B cell (primary cell): ENCODE results near the gene MEA1. TPM values are rescaled to one million over a fixed set of nuclear protein-coding genes. Genes with fewer than 3 reads are reported as not detected.
A peak's percentile ranks its signal among the peaks of the same experiment; 100 is the strongest.

Experiments used
- ATAC-seq: fragments of 200-7000 bp; cut with Tn5 transposase; one replicate; pipeline ENCODE4 v1.10.0; 2021; ENCODE audit warnings: low read depth, mild to moderate bottlenecking, moderate number of reproducible peaks, moderate library complexity
- CTCF ChIA-PET: fragments of 350-600 bp; sonication (Branson Sonifier 250); formaldehyde crosslinking; loops from one replicate; lab custom pipeline; 2021; ENCODE audit warnings: antibody characterized with exemption, inconsistent platforms; lab: Charles Lee
- POLR2A ChIA-PET: fragments of 350-600 bp; sonication (Branson Sonifier 250); formaldehyde crosslinking; loops from one replicate; lab custom pipeline; 2021; ENCODE audit warnings: antibody characterized with exemption; lab: Charles Lee
- DNase-seq: peaks from one replicate; pipeline ENCODE4 v3.0.0; 2013
- H2AFZ ChIP-seq: 2 replicates; pipeline ENCODE4 v1.6.1; 2012; ENCODE audit warnings: mild to moderate bottlenecking, low read depth, low read length; ENCODE audit not compliant: insufficient read depth, poor library complexity, severe bottlenecking
- H3K27ac ChIP-seq, 2 donors: 1 replicate in 1 of 2; 2 replicates in 1 of 2; pipeline ENCODE4 v1.5.1; 2012 to 2013; ENCODE audit warnings: low read length in 2 of 2, mild to moderate bottlenecking in 2 of 2, moderate library complexity in 1 of 2
- H3K27me3 ChIP-seq, 4 experiments: fragments of 200-600 bp in 1 of 4; sonication (generic) in 1 of 4; replicated peaks in 1 of 4; 1 replicate in 2 of 4; 2 replicates in 2 of 4; pipeline versions ENCODE4 v1.6.1 to v1.7.0; 2013 to 2016; ENCODE audit warnings: low read length in 3 of 4, mild to moderate bottlenecking in 2 of 4, mixed read lengths in 1 of 4, moderate library complexity in 1 of 4; ENCODE audit not compliant: insufficient read depth in 4 of 4, control insufficient read depth in 3 of 4; ENCODE audit errors: control extremely low read depth in 1 of 4
- H3K36me3 ChIP-seq, 2 experiments: replicated peaks in 1 of 2; 1 replicate in 1 of 2; 2 replicates in 1 of 2; pipeline versions ENCODE4 v1.6.1 to v1.7.1; 2013; ENCODE audit warnings: low read length in 1 of 2; ENCODE audit not compliant: insufficient read depth in 2 of 2, control insufficient read depth in 1 of 2; ENCODE audit errors: control extremely low read depth in 1 of 2, extremely low read depth in 1 of 2
- H3K4me1 ChIP-seq, 2 donors: fragments of 200-600 bp in 1 of 2; sonication (generic) in 1 of 2; 1 replicate in 1 of 2; 2 replicates in 1 of 2; pipeline versions ENCODE4 v1.5.1 to v1.6.1; 2013 to 2017; ENCODE audit warnings: low read length in 2 of 2; ENCODE audit not compliant: control insufficient read depth in 2 of 2, insufficient read depth in 2 of 2
- H3K4me2 ChIP-seq: replicated peaks from 2 replicates; pipeline ENCODE3; 2012; ENCODE audit warnings: mild to moderate bottlenecking, low read depth, low read length; ENCODE audit not compliant: poor library complexity, severe bottlenecking
- H3K4me3 ChIP-seq, 5 experiments: fragments of 200-600 bp in 1 of 5; sonication (generic) in 1 of 5; 1 replicate in 3 of 5; 2 replicates in 2 of 5; pipeline versions ENCODE4 v1.5.1 to v1.7.0; 2011 to 2016; ENCODE audit warnings: low read length in 4 of 5, mild to moderate bottlenecking in 4 of 5, low read depth in 2 of 5, control low read depth in 1 of 5, moderate library complexity in 1 of 5; ENCODE audit not compliant: insufficient read depth in 1 of 5; ENCODE audit errors: control extremely low read depth in 1 of 5, extremely low read depth in 1 of 5
- H3K79me2 ChIP-seq: fragments of 200-600 bp; sonication (generic); one replicate; pipeline ENCODE4 v1.6.0; 2016; ENCODE audit warnings: low read length; ENCODE audit not compliant: control insufficient read depth, insufficient read depth
- H3K9ac ChIP-seq: fragments of 200-600 bp; sonication (generic); 2 replicates; pipeline ENCODE4 v1.6.1; 2017; ENCODE audit warnings: mild to moderate bottlenecking, low read length, moderate library complexity
- H3K9me3 ChIP-seq, 3 donors: one replicate each; pipeline versions ENCODE4 v1.6.1 to v1.7.1; 2013; ENCODE audit warnings: low read length in 2 of 3; ENCODE audit not compliant: control insufficient read depth in 2 of 3, insufficient read depth in 1 of 3; ENCODE audit errors: control extremely low read depth in 1 of 3
- H4K20me1 ChIP-seq: 2 replicates; pipeline ENCODE4 v1.6.0; 2012; ENCODE audit warnings: mild to moderate bottlenecking, low read length; ENCODE audit not compliant: insufficient read depth, control insufficient read depth, poor library complexity, severe bottlenecking
- H3K27ac Mint-ChIP-seq: one replicate; pipeline ENCODE4 v1.8.0; 2021; ENCODE audit warnings: mixed read lengths
- H3K27me3 Mint-ChIP-seq: one replicate; pipeline ENCODE4 v1.8.0; 2021; ENCODE audit warnings: mixed read lengths
- H3K4me1 Mint-ChIP-seq: one replicate; pipeline ENCODE4 v1.8.0; 2021; ENCODE audit warnings: mixed read lengths
- H3K4me3 Mint-ChIP-seq: one replicate; pipeline ENCODE4 v1.8.0; 2021; ENCODE audit warnings: mixed read lengths
- H3K9me3 Mint-ChIP-seq: one replicate; pipeline ENCODE4 v1.8.0; 2022; ENCODE audit warnings: mixed read lengths; ENCODE audit not compliant: insufficient read depth
- CTCF ChIP-seq: fragments of 200-600 bp; IDR thresholded peaks from one replicate; pipeline ENCODE4 v1.8.0; 2022; ENCODE audit warnings: antibody characterized with exemption, mild to moderate bottlenecking
- EZH2 ChIP-seq: IDR thresholded peaks from 2 replicates; pipeline ENCODE4 v1.6.1; 2012; ENCODE audit warnings: borderline replicate concordance, low read depth, mild to moderate bottlenecking, moderate library complexity, low read length; ENCODE audit not compliant: insufficient read depth, poor library complexity, severe bottlenecking
- WGBS: methylation state at CpG from one replicate; pipeline ENCODE4 v1.1.5; 2013; ENCODE audit warnings: missing lambda C conversion rate; ENCODE audit not compliant: insufficient coverage; 5-methylcytosine and 5-hydroxymethylcytosine counted together
- intact Hi-C: fragments of 100-400 bp; cut with micrococcal nuclease; formaldehyde crosslinking; loops from one replicate; pipeline ENCODE4 v1.10.0; 2022
- polyA plus RNA-seq: library from polyadenylated mRNA; depleted of rRNA; stranded (reverse); fragments of >200 nt; gene quantifications from 2 replicates; pipeline ENCODE4 v1.2.3, GENCODE V29; 2012
- total RNA-seq, 2 donors: library from RNA; stranded (reverse); fragments of 120-200 nt in 1 of 2; gene quantifications; 1 replicate in 1 of 2; 2 replicates in 1 of 2; pipeline versions ENCODE4 v1.2.3 to v1.2.4, GENCODE V29; 2013 to 2022

MEA1 gene
- total and polyA plus RNA-seq, 2 donors (not counting 1 experiment from before 2014, with no cell fraction given): 35.7 to 36.7 TPM

- Histone ChIP-seq H3K79me2 (peaks cover 5% of the 10 kb centered on the region), H3K4me3 (peak overlapping the region in 4 of 5 experiments; percentile 73 to 84 (median 77)), H3K4me2 (peak overlapping the region; percentile 77), H3K27me3 (no peaks in the 10 kb centered on the region), H3K27ac (peak overlapping the region; percentile 73 to 85), H3K36me3 (peaks cover 0 to 23% of the 10 kb centered on the region in 2 experiments), H3K9ac (peak overlapping the region; percentile 77), H3K4me1 (peaks cover 16 to 18% of the 10 kb centered on the region in 2 donors), H4K20me1 (peaks cover 5% of the 10 kb centered on the region), H3K9me3 (no peaks in the 10 kb centered on the region), H2AFZ (peak overlapping the region; percentile 81)
- no peak for DNase-seq
- TF ChIP-seq CTCF (no peak), EZH2 (no peak)
- POLR2A ChIA-PET: interaction anchor here (0.6 to 2.7 kb wide), 7 partner anchors 22 to 307 kb away, joined by 4 to 12 read pairs (median 8); partner anchors contain the start of genes CNPY3, KLHDC3, MEA1 and RRP36
- no peaks in the 10 kb centered on the region for H3K27me3 Mint-ChIP-seq
- intact Hi-C loops: loop anchor here (1.0 to 10.0 kb wide), 2 partner anchors 39 to 478 kb away; partner anchors contain the start of gene KLHDC3
- peak overlapping the region; percentile 94 for H3K4me3 Mint-ChIP-seq
- H3K27ac Mint-ChIP-seq: peak overlapping the region; percentile 95
- H3K9me3 Mint-ChIP-seq: no peaks in the 10 kb centered on the region
- ATAC-seq: peak; percentile 4
- 16% methylated on average over 22 of the region's 22 CpGs for WGBS
- CTCF ChIA-PET: interaction anchor here (0.6 to 1.9 kb wide), 2 partner anchors 18 to 38 kb away, joined by 3 to 5 read pairs; no protein-coding TSS in a partner anchor
- H3K4me1 Mint-ChIP-seq: peaks cover 30% of the 10 kb centered on the region
These were observed 39.2 kb upstream of the MEA1 start for GRCh38 chr6:43052842-43053544.
